IPS-20b (cell line): Measurements from ENCODE around the gene SERINC5.

Experiments used
- H3K27ac ChIP-seq: one replicate; pipeline ENCODE4 v1.5.1; 2013; ENCODE audit warnings: low read length
- H3K27me3 ChIP-seq: 2 replicates; pipeline ENCODE4 v1.6.1; 2013; ENCODE audit warnings: mild to moderate bottlenecking, low read length, inconsistent platforms; ENCODE audit not compliant: insufficient read depth
- H3K36me3 ChIP-seq: 2 replicates; pipeline ENCODE4 v1.6.1; 2013; ENCODE audit warnings: low read depth, mild to moderate bottlenecking, inconsistent platforms, low read length, moderate library complexity; ENCODE audit not compliant: insufficient read depth
- H3K4me1 ChIP-seq: 2 replicates; pipeline ENCODE4 v1.6.1; 2013; ENCODE audit warnings: mild to moderate bottlenecking, control low read depth, inconsistent platforms, low read length, moderate library complexity; ENCODE audit not compliant: insufficient read depth
- H3K4me3 ChIP-seq: 2 replicates; pipeline ENCODE4 v1.5.1; 2013; ENCODE audit warnings: mild to moderate bottlenecking, low read length, inconsistent platforms
- H3K9ac ChIP-seq: 2 replicates; pipeline ENCODE4 v1.6.1; 2013; ENCODE audit warnings: low read depth, mild to moderate bottlenecking, inconsistent platforms, low read length, moderate library complexity
- H3K9me3 ChIP-seq: 2 replicates; pipeline ENCODE4 v1.6.1; 2013; ENCODE audit warnings: mild to moderate bottlenecking, low read depth, low read length, inconsistent platforms; ENCODE audit not compliant: insufficient read depth

SERINC5 gene

GRCh38 chr5:80251636-80252035 is 4.2 kb downstream of the SERINC5 start:
- peaks cover 10% of the 10 kb centered on the region; the same call in 1 of the 2 replicates for H3K27me3 ChIP-seq
- H3K4me1 ChIP-seq: peaks cover 36% of the 10 kb centered on the region
- no peaks in the 10 kb centered on the region for H3K36me3 ChIP-seq
- no peak overlapping the region for H3K9ac ChIP-seq
- no peaks in the 10 kb centered on the region for H3K9me3 ChIP-seq
- no peak overlapping the region for H3K4me3 ChIP-seq
- no peak overlapping the region for H3K27ac ChIP-seq

GRCh38 chr5:80250801-80251200 is 5.0 kb downstream of the SERINC5 start:
- Histone ChIP-seq H3K27ac (no peak overlapping the region), H3K4me3 (no peak overlapping the region), H3K4me1 (peaks cover 44% of the 10 kb centered on the region), H3K9ac (no peak overlapping the region), H3K9me3 (no peaks in the 10 kb centered on the region), H3K36me3 (no peaks in the 10 kb centered on the region), H3K27me3 (peaks cover 10% of the 10 kb centered on the region; the same call in 1 of the 2 replicates)

GRCh38 chr5:80249901-80250300 is 5.9 kb downstream of the SERINC5 start:
- no peak overlapping the region for H3K4me3 ChIP-seq
- H3K27me3 ChIP-seq: peaks cover 6% of the 10 kb centered on the region; the same call in 1 of the 2 replicates
- H3K9me3 ChIP-seq: no peaks in the 10 kb centered on the region
- H3K4me1 ChIP-seq: peaks cover 50% of the 10 kb centered on the region
- H3K9ac ChIP-seq: no peak overlapping the region
- no peaks in the 10 kb centered on the region for H3K36me3 ChIP-seq
- H3K27ac ChIP-seq: no peak overlapping the region

- Histone ChIP-seq H3K4me1 (peaks cover 42% of the 10 kb centered on the region), H3K27me3 (no peaks in the 10 kb centered on the region), H3K4me3 (no peak overlapping the region), H3K36me3 (0 out of 2 replicates have a peak, but pooled peaks cover under 1% of the 10 kb centered on the region), H3K27ac (no peak overlapping the region), H3K9ac (no peak overlapping the region), H3K9me3 (peaks cover under 1% of the 10 kb centered on the region; the same call in 1 of the 2 replicates)
Observed at GRCh38 chr5:80248378-80248777, 7.5 kb downstream of the SERINC5 start.

GRCh38 chr5:80246995-80247729 is 8.7 kb downstream of the SERINC5 start:
- Histone ChIP-seq H3K36me3 (peaks cover 9% of the 10 kb centered on the region; the same call in 1 of the 2 replicates), H3K27me3 (no peaks in the 10 kb centered on the region), H3K4me3 (peak overlapping the region; percentile 19), H3K27ac (no peak overlapping the region), H3K9ac (peak overlapping the region; percentile 27; the same call in 1 of the 2 replicates), H3K9me3 (peaks cover 11% of the 10 kb centered on the region; the same call in 1 of the 2 replicates), H3K4me1 (peaks cover 37% of the 10 kb centered on the region)

GRCh38 chr5:80246001-80246758 is 9.7 kb downstream of the SERINC5 start:
- Histone ChIP-seq H3K4me1 (peaks cover 37% of the 10 kb centered on the region), H3K9ac (peak overlapping the region; percentile 26; the same call in 1 of the 2 replicates), H3K9me3 (peaks cover 15% of the 10 kb centered on the region; the same call in 1 of the 2 replicates), H3K36me3 (peaks cover 17% of the 10 kb centered on the region), H3K27ac (no peak overlapping the region), H3K27me3 (no peaks in the 10 kb centered on the region), H3K4me3 (0 out of 2 replicates have a peak overlapping the region, but pooled peaks have one; percentile 10)

- Histone ChIP-seq H3K9ac (no peak overlapping the region), H3K27ac (no peak overlapping the region), H3K27me3 (no peaks in the 10 kb centered on the region), H3K4me1 (peaks cover 42% of the 10 kb centered on the region), H3K4me3 (no peak overlapping the region), H3K9me3 (peaks cover 15% of the 10 kb centered on the region; the same call in 1 of the 2 replicates), H3K36me3 (peaks cover 17% of the 10 kb centered on the region)
Observed at GRCh38 chr5:80243567-80243966, 12.3 kb downstream of the SERINC5 start.

GRCh38 chr5:80242849-80243248 is 13.0 kb downstream of the SERINC5 start:
- Histone ChIP-seq H3K9me3 (peaks cover 15% of the 10 kb centered on the region; the same call in 1 of the 2 replicates), H3K27me3 (no peaks in the 10 kb centered on the region), H3K9ac (no peak overlapping the region), H3K4me3 (no peak overlapping the region), H3K36me3 (peaks cover 17% of the 10 kb centered on the region), H3K27ac (no peak overlapping the region), H3K4me1 (peaks cover 45% of the 10 kb centered on the region)

- no peak overlapping the region for H3K9ac ChIP-seq
- H3K4me1 ChIP-seq: peaks cover 24% of the 10 kb centered on the region
- H3K4me3 ChIP-seq: no peak overlapping the region
- peaks cover 17% of the 10 kb centered on the region for H3K36me3 ChIP-seq
- no peaks in the 10 kb centered on the region for H3K27me3 ChIP-seq
- H3K27ac ChIP-seq: no peak overlapping the region
- peaks cover 15% of the 10 kb centered on the region; the same call in 1 of the 2 replicates for H3K9me3 ChIP-seq
Observed at GRCh38 chr5:80240368-80240986, 15.4 kb downstream of the SERINC5 start.

- Histone ChIP-seq H3K36me3 (peaks cover 17% of the 10 kb centered on the region), H3K4me3 (no peak overlapping the region), H3K4me1 (peaks cover 19% of the 10 kb centered on the region), H3K27me3 (no peaks in the 10 kb centered on the region), H3K9me3 (peaks cover 15% of the 10 kb centered on the region; the same call in 1 of the 2 replicates), H3K27ac (no peak overlapping the region), H3K9ac (no peak overlapping the region)
Observed at GRCh38 chr5:80239680-80240367, 16.0 kb downstream of the SERINC5 start.
